Kidney (tissue), 14 donors: ENCODE results near the gene ZNF628. TPM values are rescaled to one million over a fixed set of nuclear protein-coding genes. Genes with fewer than 3 reads are reported as not detected.

ENCODE experiments used
- DNase-seq, 5 donors: peaks; one replicate each; pipeline ENCODE4 v3.0.0-alpha.2; 2013 to 2020
- FAIRE-seq: peaks from 2 replicates; lab custom pipeline; 2012; peaks lifted over from hg19 to GRCh38; lab: Jason Lieb, UNC
- H3K27ac ChIP-seq, 2 donors: one replicate each; pipeline ENCODE4 v1.7.0; 2013; ENCODE audit warnings: low read depth in 2 of 2, low read length in 2 of 2, inconsistent platforms in 1 of 2
- H3K27me3 ChIP-seq: one replicate; pipeline ENCODE4 v1.7.1; 2013; ENCODE audit warnings: low read length, inconsistent platforms; ENCODE audit not compliant: control insufficient read depth, insufficient read depth
- H3K36me3 ChIP-seq, 3 donors: one replicate each; pipeline versions ENCODE4 v1.7.0 to v1.7.1; 2013; ENCODE audit warnings: low read length in 3 of 3, control low read depth in 1 of 3, inconsistent platforms in 1 of 3; ENCODE audit not compliant: insufficient read depth in 3 of 3, control insufficient read depth in 2 of 3
- H3K4me1 ChIP-seq, 3 donors: one replicate each; pipeline versions ENCODE4 v1.7.0 to v1.7.1; 2013; ENCODE audit warnings: low read length in 3 of 3, inconsistent platforms in 1 of 3, low read depth in 1 of 3; ENCODE audit not compliant: control insufficient read depth in 2 of 3, insufficient read depth in 2 of 3
- H3K4me3 ChIP-seq, 3 donors: one replicate each; pipeline versions ENCODE4 v1.7.0 to v1.8.1; 2013; ENCODE audit warnings: low read length in 3 of 3, control low read depth in 1 of 3, inconsistent platforms in 1 of 3
- H3K9ac ChIP-seq, 3 donors: one replicate each; pipeline versions ENCODE4 v1.7.0 to v1.7.1; 2013; ENCODE audit warnings: low read length in 3 of 3, control low read depth in 1 of 3, inconsistent platforms in 1 of 3
- H3K9me3 ChIP-seq, 3 donors: one replicate each; pipeline versions ENCODE4 v1.7.0 to v1.7.1; 2013; ENCODE audit warnings: low read length in 3 of 3, control low read depth in 1 of 3, inconsistent platforms in 1 of 3; ENCODE audit not compliant: control insufficient read depth in 2 of 3, insufficient read depth in 1 of 3
- CTCF ChIP-seq: IDR thresholded peaks from 3 replicates; pipeline ENCODE4 v1.5.1; 2012; ENCODE audit warnings: mild to moderate bottlenecking, moderate library complexity, borderline replicate concordance; ENCODE audit not compliant: insufficient read depth; ENCODE audit errors: extremely low read depth
- intact Hi-C: fragments of 100-400 bp; cut with DNase I; formaldehyde crosslinking; loops from one replicate; pipeline ENCODE4 v1.11.1; 2022
- polyA plus RNA-seq: library from polyadenylated mRNA; stranded (reverse); fragments of 350-450 nt; fragmentation: Illumina TruSeq; extraction: RNeasy Lipid Tissue Mini Kit (QIAGEN cat#74804); gene quantifications from one replicate; pipeline ENCODE4 v1.2.3, GENCODE V29; 2014; ENCODE audit warnings: low read depth, low replicate concordance; ENCODE audit not compliant: insufficient read depth
- total RNA-seq: library from RNA; stranded (reverse); fragmentation: NEBNext Ultra II Directional; extraction: Animal tissue kit (Norgen Biotek cat#: 25700); gene quantifications from one replicate; pipeline ENCODE4 v1.2.1, GENCODE V29; 2021
- donor health status: control.
- donor health status: control.
- donor health status: control.
- donor health status: control.
- donor health status: control.
- donor health status: DM: yes; HTN: yes; CAD: no.
- donor health status: Normal renal cell carcinoma (clear cell type).

The ZNF628 gene
- total and polyA plus RNA-seq, 2 donors from 2014 or later: 2.3 to 12.0 TPM

- H3K27me3 ChIP-seq: no peaks in the 10 kb centered on the region
- H3K9me3 ChIP-seq: no peaks in the 10 kb centered on the region
- H3K9ac ChIP-seq: no peak overlapping the region
- no peak for FAIRE-seq
- H3K4me1 ChIP-seq: peaks cover 0 to under 1% (median 0%) of the 10 kb centered on the region in 3 donors
- no peaks in the 10 kb centered on the region for H3K36me3 ChIP-seq
- H3K27ac ChIP-seq: no peak overlapping the region
- no peak overlapping the region for H3K4me3 ChIP-seq
- TF ChIP-seq CTCF: no peak
- intact Hi-C loops: no loop called here
- DNase-seq: no peak
These were observed 21.9 kb downstream of the ZNF628 start for GRCh38 chr19:55498246-55498840.

- Histone ChIP-seq H3K27me3 (no peaks in the 10 kb centered on the region), H3K4me1 (peaks cover 0 to 4% (median 0%) of the 10 kb centered on the region in 3 donors), H3K4me3 (no peak overlapping the region), H3K27ac (no peak overlapping the region), H3K9me3 (no peaks in the 10 kb centered on the region), H3K36me3 (no peaks in the 10 kb centered on the region), H3K9ac (no peak overlapping the region)
- no peak for DNase-seq
- no peak for TF ChIP-seq CTCF
- intact Hi-C loops: loop anchor here (10.0 kb wide), 1 partner anchor 356 kb away; the partner anchor contains the start of gene TNNT1
- FAIRE-seq: no peak
These were observed 24.0 kb downstream of the ZNF628 start for GRCh38 chr19:55500368-55500952.

GRCh38 chr19:55502197-55502952 is 26.0 kb downstream of the ZNF628 start:
- Histone ChIP-seq H3K9ac (no peak overlapping the region), H3K27me3 (no peaks in the 10 kb centered on the region), H3K4me1 (peaks cover 0 to 4% (median 0%) of the 10 kb centered on the region in 3 donors)

More at GRCh38 chr19:55502197-55502952, 26.0 kb downstream of the ZNF628 start:
- Histone ChIP-seq H3K9me3 (no peaks in the 10 kb centered on the region), H3K36me3 (no peaks in the 10 kb centered on the region), H3K27ac (no peak overlapping the region), H3K4me3 (no peak overlapping the region)
- FAIRE-seq (no peak), DNase-seq (no peak)
- TF ChIP-seq CTCF: no peak
- intact Hi-C loops: loop anchor here (10.0 kb wide), 1 partner anchor 358 kb away; the partner anchor contains the start of gene TNNT1
